C4-2B (cell line): Measurements from ENCODE around the gene POFUT2.

Experiments used
- H3K27ac ChIP-seq: fragments of 450-650 bp; 2 replicates; pipeline ENCODE4 v1.5.1; 2017
- ZFX ChIP-seq: fragments of 450-650 bp; IDR thresholded peaks from 2 replicates; pipeline ENCODE4 v1.6.1; 2017
- TF ChIP-seq, protein P1 (sequence below): fragments of 450-650 bp; conservative IDR thresholded peaks from 2 replicates; pipeline ENCODE4 v1.5.1; 2017; ENCODE audit warnings: mild to moderate bottlenecking

The POFUT2 gene

DNA sequence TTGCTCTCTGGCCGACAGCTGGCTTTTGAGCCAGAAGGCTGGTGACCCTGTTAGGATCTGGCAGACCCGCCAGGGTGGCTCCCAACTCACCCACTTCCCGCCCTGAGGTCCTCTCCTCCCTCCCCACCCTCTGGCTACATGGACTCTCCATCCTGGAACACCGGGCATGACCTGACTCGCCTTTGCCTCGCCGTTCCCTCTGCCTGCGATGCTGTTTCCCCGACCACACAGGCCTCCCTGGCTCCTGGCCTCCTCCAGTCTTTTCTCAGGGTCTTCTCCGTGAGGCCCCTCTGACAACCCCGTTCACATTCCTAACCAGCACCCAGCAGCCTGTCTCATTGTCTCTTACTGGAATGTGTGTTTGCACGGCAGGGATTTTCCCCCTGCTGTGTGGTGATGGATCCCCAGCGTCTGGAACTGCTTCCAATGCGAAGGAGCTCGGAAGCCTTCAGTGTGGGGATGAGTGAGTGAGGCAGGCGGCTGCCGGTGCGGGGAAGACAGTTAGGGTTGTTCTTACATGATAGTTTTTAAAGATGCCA is 46.0 kb upstream of the POFUT2 start:
- TF ChIP-seq ZFX: no peak
- TF ChIP-seq, protein P1, sequence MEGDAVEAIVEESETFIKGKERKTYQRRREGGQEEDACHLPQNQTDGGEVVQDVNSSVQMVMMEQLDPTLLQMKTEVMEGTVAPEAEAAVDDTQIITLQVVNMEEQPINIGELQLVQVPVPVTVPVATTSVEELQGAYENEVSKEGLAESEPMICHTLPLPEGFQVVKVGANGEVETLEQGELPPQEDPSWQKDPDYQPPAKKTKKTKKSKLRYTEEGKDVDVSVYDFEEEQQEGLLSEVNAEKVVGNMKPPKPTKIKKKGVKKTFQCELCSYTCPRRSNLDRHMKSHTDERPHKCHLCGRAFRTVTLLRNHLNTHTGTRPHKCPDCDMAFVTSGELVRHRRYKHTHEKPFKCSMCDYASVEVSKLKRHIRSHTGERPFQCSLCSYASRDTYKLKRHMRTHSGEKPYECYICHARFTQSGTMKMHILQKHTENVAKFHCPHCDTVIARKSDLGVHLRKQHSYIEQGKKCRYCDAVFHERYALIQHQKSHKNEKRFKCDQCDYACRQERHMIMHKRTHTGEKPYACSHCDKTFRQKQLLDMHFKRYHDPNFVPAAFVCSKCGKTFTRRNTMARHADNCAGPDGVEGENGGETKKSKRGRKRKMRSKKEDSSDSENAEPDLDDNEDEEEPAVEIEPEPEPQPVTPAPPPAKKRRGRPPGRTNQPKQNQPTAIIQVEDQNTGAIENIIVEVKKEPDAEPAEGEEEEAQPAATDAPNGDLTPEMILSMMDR: no peak
- no peak overlapping the region for H3K27ac ChIP-seq

DNA sequence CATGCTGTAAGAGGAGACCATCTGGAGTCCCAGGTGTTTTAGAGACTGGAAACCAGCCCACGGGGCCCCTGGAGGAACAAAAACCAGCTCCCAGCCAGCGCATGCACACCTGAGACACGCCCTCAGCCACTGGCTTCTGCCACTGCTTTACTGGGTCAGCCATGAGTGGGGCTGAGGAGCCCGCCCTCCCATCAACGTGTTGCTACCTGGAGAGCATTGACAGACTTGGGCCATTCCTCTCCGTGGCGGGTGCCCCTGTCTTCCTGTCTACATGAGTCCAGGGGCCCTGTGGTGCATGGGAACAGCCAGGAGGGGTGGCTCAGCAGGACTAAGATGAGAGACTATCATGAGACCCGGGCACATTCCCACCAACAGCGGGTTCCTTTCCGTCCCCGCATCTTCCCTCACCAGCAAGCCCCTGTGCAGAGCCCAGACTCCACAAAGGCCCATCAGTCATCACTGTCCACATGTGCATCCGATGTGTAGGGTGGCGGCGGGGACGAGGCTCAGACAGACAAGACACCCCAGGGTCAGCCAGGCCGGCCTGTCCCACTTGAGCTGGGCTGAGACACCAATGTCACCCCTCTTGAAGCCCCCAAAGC is 45.4 kb upstream of the POFUT2 start:
- TF ChIP-seq ZFX: no peak
- TF ChIP-seq, protein P1: no peak
- no peak overlapping the region for H3K27ac ChIP-seq

DNA sequence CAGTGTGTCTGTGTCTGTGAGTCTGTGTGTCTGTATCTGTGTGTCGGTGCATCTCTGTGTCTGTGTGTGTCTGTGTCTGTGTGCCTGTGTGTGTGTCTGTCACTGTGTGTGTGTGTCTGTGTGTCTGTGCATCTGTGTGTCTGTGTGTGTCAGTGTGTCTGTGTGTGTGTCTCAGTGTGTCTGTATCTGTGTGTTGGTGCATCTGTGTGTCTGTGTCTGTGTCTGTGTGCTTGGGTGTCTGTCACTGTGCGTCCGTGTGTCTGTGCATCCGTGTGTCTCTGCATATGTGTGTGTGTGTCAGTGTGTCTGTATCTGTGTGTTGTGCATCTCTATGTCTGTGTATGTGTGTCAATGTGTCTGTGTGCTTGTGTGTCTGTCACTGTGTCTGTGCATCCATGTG is 44.7 kb upstream of the POFUT2 start:
- H3K27ac ChIP-seq: no peak overlapping the region
- TF ChIP-seq, protein P1: no peak
- no peak for TF ChIP-seq ZFX

DNA sequence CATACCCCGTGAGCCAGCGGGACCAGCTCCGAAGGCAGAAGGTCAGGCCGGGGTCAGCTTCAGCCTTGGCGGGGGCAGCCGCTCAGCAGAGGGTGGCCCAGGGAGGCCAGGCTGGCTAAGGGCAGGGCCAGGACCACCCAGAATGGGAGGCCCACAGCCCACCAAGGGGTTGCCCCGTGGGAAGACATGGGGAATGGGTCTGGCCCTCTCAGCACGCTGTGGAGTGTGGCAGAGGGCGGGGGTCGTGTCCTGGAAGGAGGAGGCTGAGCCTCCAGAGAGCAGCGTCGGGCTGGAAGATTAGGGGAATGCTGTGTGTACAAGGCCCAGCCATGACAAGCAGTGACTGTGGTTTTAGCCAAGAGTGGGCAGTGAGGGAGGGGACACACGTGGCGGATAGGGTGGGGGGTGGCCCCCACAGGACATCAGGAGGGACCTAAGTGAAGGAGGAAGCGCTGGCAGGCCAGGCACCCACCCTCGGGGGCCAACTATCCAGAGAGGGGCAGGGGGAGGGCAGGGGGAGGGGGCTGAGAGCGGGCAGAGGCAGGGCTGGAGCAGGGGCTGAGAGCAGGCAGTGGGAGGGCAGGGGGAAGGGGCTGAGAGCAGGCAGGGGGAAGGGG is 43.9 kb upstream of the POFUT2 start:
- no peak overlapping the region for H3K27ac ChIP-seq
- TF ChIP-seq, protein P1: no peak
- TF ChIP-seq ZFX: no peak

DNA sequence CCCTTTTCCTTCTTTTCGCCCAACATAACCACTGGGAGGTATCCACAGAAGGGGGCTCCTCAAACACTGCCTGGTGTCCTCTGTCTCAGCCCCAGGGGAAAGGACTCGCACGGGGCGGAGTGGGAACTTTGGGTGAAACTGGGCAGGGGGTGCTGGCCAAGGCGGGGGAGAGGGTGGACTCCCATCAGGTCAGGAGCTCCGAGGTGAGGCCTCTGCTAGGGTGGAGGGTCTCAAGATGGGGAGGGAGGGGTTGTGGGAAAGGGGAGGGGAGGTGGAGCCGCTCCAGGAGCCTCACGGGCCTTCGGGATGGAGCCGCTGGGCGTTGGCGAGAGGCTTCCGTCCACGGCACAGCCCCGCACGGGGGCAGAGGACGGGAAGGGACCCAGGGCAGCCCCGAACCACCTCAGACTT is 43.2 kb upstream of the POFUT2 start:
- TF ChIP-seq, protein P1: no peak
- no peak for TF ChIP-seq ZFX
- no peak overlapping the region for H3K27ac ChIP-seq

DNA sequence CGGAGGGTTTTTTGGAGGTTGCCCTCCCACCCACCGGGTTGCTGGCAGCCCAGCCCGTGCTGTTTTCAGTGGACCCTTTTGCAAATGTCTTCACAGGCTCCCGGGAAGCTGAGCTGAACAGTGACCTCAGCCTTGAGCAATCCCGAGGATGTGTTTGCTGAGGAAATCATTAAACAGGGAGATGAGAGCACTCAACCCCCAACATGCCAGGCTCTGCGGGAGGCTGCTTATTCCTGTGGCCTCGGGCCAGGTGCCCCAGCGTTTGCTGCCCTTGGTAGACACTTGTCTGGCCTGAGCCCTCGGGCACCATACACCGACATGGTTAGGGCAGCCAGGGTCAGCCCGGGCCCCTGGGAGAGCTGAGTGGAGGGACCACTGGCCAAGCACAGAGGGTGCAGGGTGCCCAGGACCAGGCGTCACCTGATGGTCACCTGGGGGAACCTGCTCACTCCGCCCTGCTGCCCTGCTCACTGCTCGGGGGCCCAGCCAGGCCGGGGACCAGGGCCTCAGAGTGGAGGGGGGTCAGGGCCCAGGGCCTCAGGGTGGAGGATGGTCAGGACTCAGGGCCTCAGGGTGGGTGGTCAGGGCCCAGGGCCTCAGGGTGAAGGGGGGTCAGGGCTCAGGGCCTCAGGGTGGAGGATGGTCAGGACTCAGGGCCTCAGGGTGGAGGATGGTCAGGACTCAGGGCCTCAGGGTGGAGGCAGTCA is 42.5 kb upstream of the POFUT2 start:
- peak overlapping the region; percentile 13 for H3K27ac ChIP-seq

More for the DNA sequence above, 42.5 kb upstream of the POFUT2 start:
- TF ChIP-seq ZFX: no peak
- TF ChIP-seq, protein P1: no peak
